Measurements from ENCODE around the gene BCAN. TPM values are rescaled to one million over a fixed set of nuclear protein-coding genes. Genes with fewer than 3 reads are reported as not detected.
A peak's percentile ranks its signal among the peaks of the same experiment; 100 is the strongest.

BCAN gene
- total and polyA plus RNA-seq, 2 of the 8 experiments (the other 6 are each of a cell fraction or from before 2014, with no cell fraction given) = 4.5 to 24.0 TPM

GRCh38 chr1:156707417-156708217 is 65.7 kb downstream of the BCAN start:
- TF ChIP-seq SP1 (IDR thresholded peaks at IDR 0.05; ENCODE audit: low read depth, low read length) (peak; percentile 46; the same call in 1 of the 2 replicates), SIRT6 (IDR thresholded peaks at IDR 0.05; ENCODE audit: low read length) (no peak), MAX (IDR thresholded peaks at IDR 0.05) (peak; percentile 30; the same call in 1 of the 2 replicates)
- H3K9ac ChIP-seq (replicated peaks in 1 of 4; ENCODE audit: extremely low read depth in 1 of 4, low read depth in 3 of 4, low read length in 3 of 4) = peak overlapping the region in 2 of 4 experiments; percentile 31 to 46; a peak in 3 of 7 replicates
- WGBS, 2 experiments (ENCODE audit: extremely low coverage in 1 of 2, insufficient coverage in 1 of 2, insufficient read length in 1 of 2, insufficient replicate concordance in 2 of 2, low coverage in 1 of 2, low lambda C conversion rate in 2 of 2, missing lambda C conversion rate in 1 of 2) = 9% methylated on average over 6 of the region's 8 CpGs; no CpG with 5 or more reads in 1 of the 2 experiments

More at GRCh38 chr1:156707417-156708217, 65.7 kb downstream of the BCAN start:
- Histone ChIP-seq H3K4me1 (replicated peaks in 1 of 4; ENCODE audit: control insufficient read depth in 3 of 4, insufficient read depth in 4 of 4, low read length in 3 of 4) (peaks cover 30 to 68% (median 48%) of the 10 kb centered on the region in 4 experiments), H2BK20ac (ENCODE audit: low read length) (peak overlapping the region; percentile 98), H3K27me3 (replicated peaks in 1 of 4; ENCODE audit: control insufficient read depth in 3 of 4, extremely low read depth in 1 of 4, insufficient read depth in 3 of 4, low read length in 3 of 4) (peaks cover 0 to 19% (median 8%) of the 10 kb centered on the region in 4 experiments; a peak in 4 of 7 replicates), H2BK15ac (ENCODE audit: low read length) (peak overlapping the region; percentile 88), H3K18ac (ENCODE audit: extremely low read depth, low read length) (peak overlapping the region; percentile 96), H3K36me3 (ENCODE audit: control insufficient read depth in 2 of 4, insufficient read depth in 4 of 4, low read length in 3 of 4) (peaks cover 0 to 3% (median 0%) of the 10 kb centered on the region in 4 experiments; a peak in 1 of 8 replicates), H3K56ac (replicated peaks; ENCODE audit: insufficient read length, low read depth, low read length) (peak overlapping the region; percentile 28), H2BK5ac (ENCODE audit: low read depth, low read length) (peak overlapping the region; percentile 99), H4K20me1 (replicated peaks in 1 of 2; ENCODE audit: control insufficient read depth in 1 of 2, insufficient read depth in 2 of 2, low read length in 2 of 2) (peaks cover 4 to 10% of the 10 kb centered on the region in 2 experiments), H3K4me3 (ENCODE audit: extremely low read depth in 1 of 4, insufficient read depth in 2 of 4, low read depth in 3 of 4, low read length in 4 of 4) (peak overlapping the region; percentile 50 to 80 (median 70)), H3K23ac (ENCODE audit: insufficient read length) (no peak overlapping the region), H4K5ac (ENCODE audit: insufficient read length, low read depth, low read length) (peak overlapping the region; percentile 93), H4K8ac (ENCODE audit: extremely low read depth, insufficient read depth, low read length) (peak overlapping the region; percentile 91; the same call in 1 of the 2 replicates), H3K27ac (ENCODE audit: low read depth, low read length) (peak overlapping the region; percentile 57), H4K91ac (replicated peaks; ENCODE audit: insufficient read length, low read length) (peak overlapping the region; percentile 99), H2AFZ (ENCODE audit: low read length) (no peak overlapping the region), H3K9me3 (ENCODE audit: insufficient read depth in 2 of 2, low read depth in 1 of 2, low read length in 1 of 2) (no peaks in the 10 kb centered on the region), H3K79me2 (ENCODE audit: control insufficient read depth in 1 of 2, insufficient read depth in 2 of 2, low read length in 2 of 2) (peaks cover 7 to 24% of the 10 kb centered on the region in 2 experiments; a peak in 2 of 4 replicates), H3K4me2 (ENCODE audit: insufficient read depth in 1 of 2, low read depth in 2 of 2, low read length in 2 of 2) (peak overlapping the region; percentile 77 to 94), H3K4ac (replicated peaks; ENCODE audit: insufficient read length, low read depth, low read length) (peak overlapping the region; percentile 98), H3K79me1 (ENCODE audit: low read depth, low read length) (no peaks in the 10 kb centered on the region), H2AK5ac (ENCODE audit: low read depth, low read length) (no peak overlapping the region), H2BK120ac (replicated peaks; ENCODE audit: low read depth, low read length) (peak overlapping the region; percentile 77), H3K14ac (ENCODE audit: insufficient read length) (peak overlapping the region; percentile 68), H3K23me2 (ENCODE audit: low read depth, low read length) (peaks cover 31% of the 10 kb centered on the region; the same call in 1 of the 2 replicates), H2BK12ac (ENCODE audit: low read depth, low read length) (peak overlapping the region; percentile 99)
- DNase-seq (ENCODE audit: low read depth in 1 of 2, low spot score in 2 of 2) (peak in 1 of 2 experiments; percentile 72), FAIRE-seq (peak; percentile 45)
- ChIA-PET POLR2A (ENCODE audit: partially characterized antibody) (interaction anchor here (0.6 to 16.9 kb wide), 25 partner anchors 8 to 219 kb away, joined by 3 to 530 read pairs (median 7); partner anchors contain the start of genes ISG20L2, METTL25B, MRPL24 and NES), CTCF (ENCODE audit: partially characterized antibody) (interaction anchor here (1.0 to 66.0 kb wide), 12 partner anchors 2 to 183 kb away, joined by 3 to 4284 read pairs (median 14); partner anchors contain the start of genes BCAN, CRABP2, INSRR and ISG20L2)

Measured in H1 (cell line).